ENCODE data around the gene APBA3.

The APBA3 gene

DNA sequence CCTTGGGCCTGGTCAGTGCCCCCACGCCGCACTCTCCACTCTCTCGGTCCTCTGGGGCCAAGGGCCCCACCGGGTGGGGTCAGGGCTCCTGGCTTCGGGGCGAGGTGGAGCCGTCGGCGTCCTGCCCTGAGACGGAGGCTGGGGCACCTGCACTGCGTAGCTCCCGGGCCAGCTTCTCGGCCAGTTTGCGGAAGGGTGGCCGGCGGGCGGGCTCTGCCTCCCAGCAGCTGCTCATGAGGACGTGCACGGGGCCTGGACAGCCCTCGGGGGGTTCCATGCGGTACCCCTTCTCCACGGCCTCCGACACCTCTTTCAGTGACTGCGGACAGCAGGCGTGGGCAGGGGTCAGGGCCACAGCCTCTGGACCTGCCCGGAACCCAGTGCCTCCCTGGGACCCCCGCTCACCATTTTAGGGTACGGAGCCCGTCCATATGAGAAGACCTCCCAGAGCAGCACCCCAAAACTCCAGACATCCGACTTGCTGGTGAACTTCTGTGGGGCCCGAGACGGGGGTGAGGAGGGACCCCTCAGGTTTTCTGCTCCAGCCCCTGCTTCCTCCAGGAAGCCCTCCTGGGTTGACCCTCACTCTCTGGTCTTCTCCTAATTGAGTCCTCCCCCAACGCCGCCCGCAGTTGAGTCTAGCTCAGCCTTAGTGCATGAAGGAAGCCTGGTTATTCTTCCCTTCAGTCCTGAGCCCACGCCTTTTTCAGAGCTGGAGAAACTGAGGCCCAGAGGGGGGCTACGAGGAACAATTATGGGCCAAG lies 16.8 kb upstream of the APBA3 start:
- TF ChIP-seq, protein P1, sequence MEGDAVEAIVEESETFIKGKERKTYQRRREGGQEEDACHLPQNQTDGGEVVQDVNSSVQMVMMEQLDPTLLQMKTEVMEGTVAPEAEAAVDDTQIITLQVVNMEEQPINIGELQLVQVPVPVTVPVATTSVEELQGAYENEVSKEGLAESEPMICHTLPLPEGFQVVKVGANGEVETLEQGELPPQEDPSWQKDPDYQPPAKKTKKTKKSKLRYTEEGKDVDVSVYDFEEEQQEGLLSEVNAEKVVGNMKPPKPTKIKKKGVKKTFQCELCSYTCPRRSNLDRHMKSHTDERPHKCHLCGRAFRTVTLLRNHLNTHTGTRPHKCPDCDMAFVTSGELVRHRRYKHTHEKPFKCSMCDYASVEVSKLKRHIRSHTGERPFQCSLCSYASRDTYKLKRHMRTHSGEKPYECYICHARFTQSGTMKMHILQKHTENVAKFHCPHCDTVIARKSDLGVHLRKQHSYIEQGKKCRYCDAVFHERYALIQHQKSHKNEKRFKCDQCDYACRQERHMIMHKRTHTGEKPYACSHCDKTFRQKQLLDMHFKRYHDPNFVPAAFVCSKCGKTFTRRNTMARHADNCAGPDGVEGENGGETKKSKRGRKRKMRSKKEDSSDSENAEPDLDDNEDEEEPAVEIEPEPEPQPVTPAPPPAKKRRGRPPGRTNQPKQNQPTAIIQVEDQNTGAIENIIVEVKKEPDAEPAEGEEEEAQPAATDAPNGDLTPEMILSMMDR (IDR thresholded peaks at IDR 0.05; ENCODE audit: low read depth, low read length), result no peak
- DNase-seq (ENCODE audit: low read depth in 2 of 2), result no peak
- no peak overlapping the region for H3K4me3 ChIP-seq (replicated peaks in 1 of 2; ENCODE audit: low read depth in 2 of 2, low read length in 2 of 2)

DNA sequence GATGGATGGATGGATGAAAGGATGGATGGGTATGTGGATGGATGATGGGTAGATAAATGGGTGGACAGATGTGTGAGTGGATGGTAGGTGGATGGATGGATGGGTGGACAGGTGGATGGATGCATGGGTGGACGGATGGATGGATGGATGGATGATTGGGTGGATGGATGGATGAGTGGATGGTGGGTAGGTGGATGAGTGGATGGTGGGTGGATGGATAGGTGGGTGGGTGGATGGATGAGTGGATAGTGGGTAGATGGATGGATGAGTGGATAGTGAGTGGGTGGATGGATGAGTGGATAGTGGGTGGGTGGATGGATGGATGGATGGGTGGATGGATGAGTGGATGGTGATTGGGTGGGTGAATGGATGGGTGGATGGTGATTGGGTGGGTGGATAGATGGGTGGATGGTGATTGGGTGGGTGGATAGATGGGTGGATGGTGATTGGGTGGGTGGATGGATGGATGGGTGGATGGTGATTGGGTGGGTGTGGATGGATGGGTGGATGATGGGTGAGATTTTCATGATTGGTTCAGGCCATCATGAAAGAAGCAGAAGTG lies 15.1 kb upstream of the APBA3 start:
- no peak for DNase-seq (ENCODE audit: low read depth in 2 of 2)
- no peak overlapping the region for H3K4me3 ChIP-seq (replicated peaks in 1 of 2; ENCODE audit: low read depth in 2 of 2, low read length in 2 of 2)
- TF ChIP-seq, protein P1 (IDR thresholded peaks at IDR 0.05; ENCODE audit: low read depth, low read length), result no peak

- DNase-seq (ENCODE audit: low read depth in 2 of 2), result no peak
- H3K4me3 ChIP-seq (replicated peaks in 1 of 2; ENCODE audit: low read depth in 2 of 2, low read length in 2 of 2), result no peak overlapping the region
Observed at GRCh38 chr19:3775831-3776230, 14.3 kb upstream of the APBA3 start.

GRCh38 chr19:3775374-3775711 lies 13.9 kb upstream of the APBA3 start:
- DNase-seq (ENCODE audit: low read depth in 2 of 2), result no peak
- TF ChIP-seq, protein P1 (IDR thresholded peaks at IDR 0.05; ENCODE audit: low read depth, low read length), result no peak
- no peak overlapping the region for H3K4me3 ChIP-seq (replicated peaks in 1 of 2; ENCODE audit: low read depth in 2 of 2, low read length in 2 of 2)

More at GRCh38 chr19:3775831-3776230, 14.3 kb upstream of the APBA3 start:
- TF ChIP-seq, protein P1 (IDR thresholded peaks at IDR 0.05; ENCODE audit: low read depth, low read length), result no peak

- TF ChIP-seq, protein P1 (IDR thresholded peaks at IDR 0.05; ENCODE audit: low read depth, low read length), result no peak
- no peak overlapping the region for H3K4me3 ChIP-seq (replicated peaks in 1 of 2; ENCODE audit: low read depth in 2 of 2, low read length in 2 of 2)
- no peak for DNase-seq (ENCODE audit: low read depth in 2 of 2)
Observed at GRCh38 chr19:3774621-3775373, 13.3 kb upstream of the APBA3 start.

GRCh38 chr19:3773814-3774515 lies 12.5 kb upstream of the APBA3 start:
- TF ChIP-seq, protein P1 (IDR thresholded peaks at IDR 0.05; ENCODE audit: low read depth, low read length), result no peak
- DNase-seq (ENCODE audit: low read depth in 2 of 2), result no peak
- no peak overlapping the region for H3K4me3 ChIP-seq (replicated peaks in 1 of 2; ENCODE audit: low read depth in 2 of 2, low read length in 2 of 2)
